MM.1S (cell line): ENCODE data around the gene NRXN3.

Experiments
- DNase-seq: peaks from one replicate; pipeline ENCODE4 v3.0.0-alpha.2; 2015
- H2AFZ ChIP-seq: fragments of 300-600 bp; sonication (generic); 2 replicates; pipeline ENCODE4 v1.6.0; 2016; ENCODE audit warnings: antibody characterized with exemption, low read length
- H3F3A ChIP-seq: fragments of 300-600 bp; sonication (generic); 2 replicates; pipeline ENCODE4 v1.6.1; 2016; ENCODE audit warnings: mild to moderate bottlenecking, antibody characterized with exemption, low read length, moderate library complexity, mixed read lengths; ENCODE audit not compliant: insufficient read depth
- H3K27ac ChIP-seq: fragments of 300-600 bp; sonication (generic); 2 replicates; pipeline ENCODE4 v1.5.1; 2016; ENCODE audit warnings: mild to moderate bottlenecking, low read length
- H3K27me3 ChIP-seq: fragments of 300-600 bp; sonication (generic); replicated peaks from 2 replicates; pipeline ENCODE4 v1.6.0; 2016; ENCODE audit warnings: low read length; ENCODE audit not compliant: insufficient read depth
- H3K36me3 ChIP-seq: fragments of 300-600 bp; sonication (generic); replicated peaks from 2 replicates; pipeline ENCODE4 v1.6.1; 2016; ENCODE audit warnings: mild to moderate bottlenecking, low read length, mixed read lengths; ENCODE audit not compliant: insufficient read depth
- H3K4me1 ChIP-seq: fragments of 300-600 bp; sonication (generic); 2 replicates; pipeline ENCODE4 v1.6.1; 2016; ENCODE audit warnings: low read length, mixed read lengths
- H3K4me2 ChIP-seq: fragments of 300-600 bp; sonication (generic); 2 replicates; pipeline ENCODE4 v1.6.0; 2016; ENCODE audit warnings: low read depth, low read length
- H3K4me3 ChIP-seq: fragments of 300-600 bp; sonication (generic); 2 replicates; pipeline ENCODE4 v1.5.1; 2016; ENCODE audit warnings: low read length, mixed read lengths
- H3K79me2 ChIP-seq: fragments of 300-600 bp; sonication (generic); 2 replicates; pipeline ENCODE4 v1.6.1; 2016; ENCODE audit warnings: mixed run types, low read length, mixed read lengths
- H3K9ac ChIP-seq: fragments of 300-600 bp; sonication (generic); 2 replicates; pipeline ENCODE4 v1.6.1; 2016; ENCODE audit warnings: low read length, mixed read lengths
- H3K9me2 ChIP-seq: fragments of 300-600 bp; sonication (generic); replicated peaks from 2 replicates; pipeline ENCODE4 v1.6.1; 2016; ENCODE audit warnings: mild to moderate bottlenecking, low read length, mixed read lengths; ENCODE audit not compliant: insufficient read depth
- H3K9me3 ChIP-seq: fragments of 300-600 bp; sonication (generic); replicated peaks from 2 replicates; pipeline ENCODE4 v1.6.1; 2016; ENCODE audit warnings: mild to moderate bottlenecking, low read length, mixed read lengths; ENCODE audit not compliant: insufficient read depth
- H4K20me1 ChIP-seq: fragments of 300-600 bp; sonication (generic); 2 replicates; pipeline ENCODE4 v1.6.1; 2016; ENCODE audit warnings: mild to moderate bottlenecking, low read length, moderate library complexity, mixed read lengths; ENCODE audit not compliant: insufficient read depth
- EZH2 ChIP-seq: fragments of 300-600 bp; sonication (generic); optimal IDR thresholded peaks from 2 replicates; pipeline ENCODE3; 2017; ENCODE audit warnings: low read depth, mild to moderate bottlenecking, antibody characterized with exemption, low read length, mixed read lengths
- EZH2phosphoT487 ChIP-seq: fragments of 300-600 bp; sonication (generic); IDR thresholded peaks from 2 replicates; pipeline ENCODE4 v1.6.1; 2018; ENCODE audit warnings: antibody characterized with exemption, low read length
- TF ChIP-seq, protein P1 (sequence below): fragments of 300-600 bp; sonication (generic); IDR thresholded peaks from 2 replicates; pipeline ENCODE4 v1.5.1; 2016; ENCODE audit warnings: antibody characterized with exemption, low read length, mixed read lengths

NRXN3 gene

GRCh38 chr14:78310272-78310671, 140.1 kb downstream of the NRXN3 start:
- Histone ChIP-seq H4K20me1 (no peaks in the 10 kb centered on the region), H3K36me3 (no peaks in the 10 kb centered on the region), H3F3A (no peaks in the 10 kb centered on the region), H3K4me3 (no peak overlapping the region), H3K9ac (no peak overlapping the region), H3K9me3 (no peaks in the 10 kb centered on the region), H3K27me3 (no peaks in the 10 kb centered on the region), H3K79me2 (no peaks in the 10 kb centered on the region), H3K27ac (no peak overlapping the region), H3K4me1 (no peaks in the 10 kb centered on the region), H3K4me2 (no peak overlapping the region), H3K9me2 (no peaks in the 10 kb centered on the region), H2AFZ (no peak overlapping the region)
- DNase-seq, result no peak
- TF ChIP-seq EZH2phosphoT487 (no peak), EZH2 (no peak)
- TF ChIP-seq, protein P1, sequence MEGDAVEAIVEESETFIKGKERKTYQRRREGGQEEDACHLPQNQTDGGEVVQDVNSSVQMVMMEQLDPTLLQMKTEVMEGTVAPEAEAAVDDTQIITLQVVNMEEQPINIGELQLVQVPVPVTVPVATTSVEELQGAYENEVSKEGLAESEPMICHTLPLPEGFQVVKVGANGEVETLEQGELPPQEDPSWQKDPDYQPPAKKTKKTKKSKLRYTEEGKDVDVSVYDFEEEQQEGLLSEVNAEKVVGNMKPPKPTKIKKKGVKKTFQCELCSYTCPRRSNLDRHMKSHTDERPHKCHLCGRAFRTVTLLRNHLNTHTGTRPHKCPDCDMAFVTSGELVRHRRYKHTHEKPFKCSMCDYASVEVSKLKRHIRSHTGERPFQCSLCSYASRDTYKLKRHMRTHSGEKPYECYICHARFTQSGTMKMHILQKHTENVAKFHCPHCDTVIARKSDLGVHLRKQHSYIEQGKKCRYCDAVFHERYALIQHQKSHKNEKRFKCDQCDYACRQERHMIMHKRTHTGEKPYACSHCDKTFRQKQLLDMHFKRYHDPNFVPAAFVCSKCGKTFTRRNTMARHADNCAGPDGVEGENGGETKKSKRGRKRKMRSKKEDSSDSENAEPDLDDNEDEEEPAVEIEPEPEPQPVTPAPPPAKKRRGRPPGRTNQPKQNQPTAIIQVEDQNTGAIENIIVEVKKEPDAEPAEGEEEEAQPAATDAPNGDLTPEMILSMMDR, result no peak

GRCh38 chr14:78313499-78313898, 143.3 kb downstream of the NRXN3 start:
- Histone ChIP-seq H4K20me1 (no peaks in the 10 kb centered on the region), H3K9me3 (no peaks in the 10 kb centered on the region), H3K4me2 (no peak overlapping the region), H3K9ac (no peak overlapping the region), H3K4me3 (no peak overlapping the region), H3K27ac (no peak overlapping the region), H3K27me3 (no peaks in the 10 kb centered on the region), H3K36me3 (no peaks in the 10 kb centered on the region), H3K9me2 (no peaks in the 10 kb centered on the region), H3K4me1 (no peaks in the 10 kb centered on the region), H3F3A (no peaks in the 10 kb centered on the region), H3K79me2 (no peaks in the 10 kb centered on the region), H2AFZ (no peak overlapping the region)
- DNase-seq, result no peak
- TF ChIP-seq EZH2 (no peak), EZH2phosphoT487 (no peak)
- TF ChIP-seq, protein P1, result no peak

DNA sequence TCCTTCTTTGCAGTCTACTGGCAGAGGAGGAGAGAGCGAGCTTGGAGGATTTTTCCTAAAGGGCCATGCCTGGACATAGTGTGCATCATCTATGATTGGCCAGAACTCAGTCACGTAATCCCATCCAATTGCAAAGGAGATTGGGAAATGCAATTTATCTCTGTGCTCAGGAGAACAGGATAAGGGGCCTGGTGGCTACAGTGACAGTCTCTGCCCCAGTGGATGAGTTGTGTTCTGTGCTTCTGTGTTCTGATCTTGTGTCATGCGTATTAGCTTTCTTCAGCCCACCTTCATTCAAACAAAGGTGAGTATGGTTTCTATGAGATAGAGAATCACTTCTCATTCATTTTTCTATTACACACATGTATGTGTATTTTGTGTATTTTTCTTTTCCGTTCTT, 144.3 kb downstream of the NRXN3 start:
- Histone ChIP-seq H3K9me3 (no peaks in the 10 kb centered on the region), H3K4me2 (no peak overlapping the region), H4K20me1 (no peaks in the 10 kb centered on the region), H3K9me2 (no peaks in the 10 kb centered on the region), H3K9ac (no peak overlapping the region), H3K27me3 (no peaks in the 10 kb centered on the region), H3K4me3 (no peak overlapping the region), H2AFZ (no peak overlapping the region), H3K27ac (no peak overlapping the region), H3K36me3 (no peaks in the 10 kb centered on the region), H3F3A (no peaks in the 10 kb centered on the region), H3K79me2 (no peaks in the 10 kb centered on the region), H3K4me1 (no peaks in the 10 kb centered on the region)
- no peak for DNase-seq
- no peak for TF ChIP-seq EZH2phosphoT487
- no peak for TF ChIP-seq EZH2
- TF ChIP-seq, protein P1, result no peak
